B cell (primary cell): ENCODE measurements around the gene CNPY3. TPM values are rescaled to one million over a fixed set of nuclear protein-coding genes. Genes with fewer than 3 reads are reported as not detected.

Experiments used
- ATAC-seq: fragments of 200-7000 bp; cut with Tn5 transposase; one replicate; pipeline ENCODE4 v1.10.0; 2021; ENCODE audit warnings: low read depth, mild to moderate bottlenecking, moderate number of reproducible peaks, moderate library complexity
- CTCF ChIA-PET: fragments of 350-600 bp; sonication (Branson Sonifier 250); formaldehyde crosslinking; loops from one replicate; lab custom pipeline; 2021; ENCODE audit warnings: antibody characterized with exemption, inconsistent platforms; lab: Charles Lee
- POLR2A ChIA-PET: fragments of 350-600 bp; sonication (Branson Sonifier 250); formaldehyde crosslinking; loops from one replicate; lab custom pipeline; 2021; ENCODE audit warnings: antibody characterized with exemption; lab: Charles Lee
- DNase-seq: peaks from one replicate; pipeline ENCODE4 v3.0.0; 2013
- H2AFZ ChIP-seq: 2 replicates; pipeline ENCODE4 v1.6.1; 2012; ENCODE audit warnings: mild to moderate bottlenecking, low read depth, low read length; ENCODE audit not compliant: insufficient read depth, poor library complexity, severe bottlenecking
- H3K27ac ChIP-seq, 2 donors: 1 replicate in 1 of 2; 2 replicates in 1 of 2; pipeline ENCODE4 v1.5.1; 2012 to 2013; ENCODE audit warnings: low read length in 2 of 2, mild to moderate bottlenecking in 2 of 2, moderate library complexity in 1 of 2
- H3K27me3 ChIP-seq, 4 experiments: fragments of 200-600 bp in 1 of 4; sonication (generic) in 1 of 4; replicated peaks in 1 of 4; 1 replicate in 2 of 4; 2 replicates in 2 of 4; pipeline versions ENCODE4 v1.6.1 to v1.7.0; 2013 to 2016; ENCODE audit warnings: low read length in 3 of 4, mild to moderate bottlenecking in 2 of 4, mixed read lengths in 1 of 4, moderate library complexity in 1 of 4; ENCODE audit not compliant: insufficient read depth in 4 of 4, control insufficient read depth in 3 of 4; ENCODE audit errors: control extremely low read depth in 1 of 4
- H3K36me3 ChIP-seq, 2 experiments: replicated peaks in 1 of 2; 1 replicate in 1 of 2; 2 replicates in 1 of 2; pipeline versions ENCODE4 v1.6.1 to v1.7.1; 2013; ENCODE audit warnings: low read length in 1 of 2; ENCODE audit not compliant: insufficient read depth in 2 of 2, control insufficient read depth in 1 of 2; ENCODE audit errors: control extremely low read depth in 1 of 2, extremely low read depth in 1 of 2
- H3K4me1 ChIP-seq, 2 donors: fragments of 200-600 bp in 1 of 2; sonication (generic) in 1 of 2; 1 replicate in 1 of 2; 2 replicates in 1 of 2; pipeline versions ENCODE4 v1.5.1 to v1.6.1; 2013 to 2017; ENCODE audit warnings: low read length in 2 of 2; ENCODE audit not compliant: control insufficient read depth in 2 of 2, insufficient read depth in 2 of 2
- H3K4me2 ChIP-seq: replicated peaks from 2 replicates; pipeline ENCODE3; 2012; ENCODE audit warnings: mild to moderate bottlenecking, low read depth, low read length; ENCODE audit not compliant: poor library complexity, severe bottlenecking
- H3K4me3 ChIP-seq, 5 experiments: fragments of 200-600 bp in 1 of 5; sonication (generic) in 1 of 5; 1 replicate in 3 of 5; 2 replicates in 2 of 5; pipeline versions ENCODE4 v1.5.1 to v1.7.0; 2011 to 2016; ENCODE audit warnings: low read length in 4 of 5, mild to moderate bottlenecking in 4 of 5, low read depth in 2 of 5, control low read depth in 1 of 5, moderate library complexity in 1 of 5; ENCODE audit not compliant: insufficient read depth in 1 of 5; ENCODE audit errors: control extremely low read depth in 1 of 5, extremely low read depth in 1 of 5
- H3K79me2 ChIP-seq: fragments of 200-600 bp; sonication (generic); one replicate; pipeline ENCODE4 v1.6.0; 2016; ENCODE audit warnings: low read length; ENCODE audit not compliant: control insufficient read depth, insufficient read depth
- H3K9ac ChIP-seq: fragments of 200-600 bp; sonication (generic); 2 replicates; pipeline ENCODE4 v1.6.1; 2017; ENCODE audit warnings: mild to moderate bottlenecking, low read length, moderate library complexity
- H3K9me3 ChIP-seq, 3 donors: one replicate each; pipeline versions ENCODE4 v1.6.1 to v1.7.1; 2013; ENCODE audit warnings: low read length in 2 of 3; ENCODE audit not compliant: control insufficient read depth in 2 of 3, insufficient read depth in 1 of 3; ENCODE audit errors: control extremely low read depth in 1 of 3
- H4K20me1 ChIP-seq: 2 replicates; pipeline ENCODE4 v1.6.0; 2012; ENCODE audit warnings: mild to moderate bottlenecking, low read length; ENCODE audit not compliant: insufficient read depth, control insufficient read depth, poor library complexity, severe bottlenecking
- H3K27ac Mint-ChIP-seq: one replicate; pipeline ENCODE4 v1.8.0; 2021; ENCODE audit warnings: mixed read lengths
- H3K27me3 Mint-ChIP-seq: one replicate; pipeline ENCODE4 v1.8.0; 2021; ENCODE audit warnings: mixed read lengths
- H3K4me1 Mint-ChIP-seq: one replicate; pipeline ENCODE4 v1.8.0; 2021; ENCODE audit warnings: mixed read lengths
- H3K4me3 Mint-ChIP-seq: one replicate; pipeline ENCODE4 v1.8.0; 2021; ENCODE audit warnings: mixed read lengths
- H3K9me3 Mint-ChIP-seq: one replicate; pipeline ENCODE4 v1.8.0; 2022; ENCODE audit warnings: mixed read lengths; ENCODE audit not compliant: insufficient read depth
- CTCF ChIP-seq: fragments of 200-600 bp; IDR thresholded peaks from one replicate; pipeline ENCODE4 v1.8.0; 2022; ENCODE audit warnings: antibody characterized with exemption, mild to moderate bottlenecking
- EZH2 ChIP-seq: IDR thresholded peaks from 2 replicates; pipeline ENCODE4 v1.6.1; 2012; ENCODE audit warnings: borderline replicate concordance, low read depth, mild to moderate bottlenecking, moderate library complexity, low read length; ENCODE audit not compliant: insufficient read depth, poor library complexity, severe bottlenecking
- WGBS: methylation state at CpG from one replicate; pipeline ENCODE4 v1.1.5; 2013; ENCODE audit warnings: missing lambda C conversion rate; ENCODE audit not compliant: insufficient coverage; 5-methylcytosine and 5-hydroxymethylcytosine counted together
- intact Hi-C: fragments of 100-400 bp; cut with micrococcal nuclease; formaldehyde crosslinking; loops from one replicate; pipeline ENCODE4 v1.10.0; 2022
- polyA plus RNA-seq: library from polyadenylated mRNA; depleted of rRNA; stranded (reverse); fragments of >200 nt; gene quantifications from 2 replicates; pipeline ENCODE4 v1.2.3, GENCODE V29; 2012
- total RNA-seq, 2 donors: library from RNA; stranded (reverse); fragments of 120-200 nt in 1 of 2; gene quantifications; 1 replicate in 1 of 2; 2 replicates in 1 of 2; pipeline versions ENCODE4 v1.2.3 to v1.2.4, GENCODE V29; 2013 to 2022

Gene CNPY3
- total and polyA plus RNA-seq, 2 donors (not counting 1 experiment from before 2014, with no cell fraction given), result 123 to 163 TPM

- intact Hi-C loops, result no loop called here
- no peak overlapping the region for H3K4me2 ChIP-seq
- peaks cover 0 to 56% of the 10 kb centered on the region in 2 experiments for H3K36me3 ChIP-seq
- peaks cover 2% of the 10 kb centered on the region for H3K4me1 Mint-ChIP-seq
- ChIA-PET POLR2A (no interaction called here), CTCF (no interaction called here)
- H3K27me3 ChIP-seq, result no peaks in the 10 kb centered on the region
- H3K27me3 Mint-ChIP-seq, result no peaks in the 10 kb centered on the region
- H3K4me3 ChIP-seq, result no peak overlapping the region
- H4K20me1 ChIP-seq, result peaks cover 8% of the 10 kb centered on the region
- H3K9me3 Mint-ChIP-seq, result no peaks in the 10 kb centered on the region
- H3K9ac ChIP-seq, result no peak overlapping the region
- no peaks in the 10 kb centered on the region for H3K4me1 ChIP-seq
- no peaks in the 10 kb centered on the region for H3K79me2 ChIP-seq
- DNase-seq (no peak), ATAC-seq (no peak)
- H3K9me3 ChIP-seq, result no peaks in the 10 kb centered on the region
- H3K4me3 Mint-ChIP-seq, result no peak overlapping the region
- H3K27ac ChIP-seq, result no peak overlapping the region
- H3K27ac Mint-ChIP-seq, result no peak overlapping the region
- no peak for TF ChIP-seq CTCF
- no peak for TF ChIP-seq EZH2
- H2AFZ ChIP-seq, result no peak overlapping the region
- 90% methylated on average over 7 of the region's 7 CpGs for WGBS
Observed at GRCh38 chr6:42966571-42966970, 37.3 kb downstream of the CNPY3 start.

GRCh38 chr6:42967228-42967627 lies 37.9 kb downstream of the CNPY3 start:
- no peaks in the 10 kb centered on the region for H3K4me1 Mint-ChIP-seq
- H3K36me3 ChIP-seq, result peaks cover 0 to 59% of the 10 kb centered on the region in 2 experiments

More at GRCh38 chr6:42967228-42967627, 37.9 kb downstream of the CNPY3 start:
- Histone ChIP-seq H3K4me1 (no peaks in the 10 kb centered on the region), H3K27me3 (no peaks in the 10 kb centered on the region), H4K20me1 (peaks cover 8% of the 10 kb centered on the region), H3K79me2 (no peaks in the 10 kb centered on the region), H3K4me2 (no peak overlapping the region), H3K9me3 (no peaks in the 10 kb centered on the region), H2AFZ (no peak overlapping the region), H3K9ac (no peak overlapping the region), H3K27ac (no peak overlapping the region), H3K4me3 (no peak overlapping the region)
- ChIA-PET POLR2A (interaction anchor here (1.4 kb wide), 1 partner anchor 17 kb away, joined by 8 read pairs; the partner anchor contains the start of gene PPP2R5D), CTCF (no interaction called here)
- H3K9me3 Mint-ChIP-seq, result no peaks in the 10 kb centered on the region
- 96% methylated on average over 11 of the region's 11 CpGs for WGBS
- no peaks in the 10 kb centered on the region for H3K27me3 Mint-ChIP-seq
- DNase-seq (no peak), ATAC-seq (no peak)
- intact Hi-C loops, result no loop called here
- H3K4me3 Mint-ChIP-seq, result no peak overlapping the region
- no peak for TF ChIP-seq EZH2
- H3K27ac Mint-ChIP-seq, result no peak overlapping the region
